ENCODE results near the gene HIPK2.

HIPK2 gene

DNA sequence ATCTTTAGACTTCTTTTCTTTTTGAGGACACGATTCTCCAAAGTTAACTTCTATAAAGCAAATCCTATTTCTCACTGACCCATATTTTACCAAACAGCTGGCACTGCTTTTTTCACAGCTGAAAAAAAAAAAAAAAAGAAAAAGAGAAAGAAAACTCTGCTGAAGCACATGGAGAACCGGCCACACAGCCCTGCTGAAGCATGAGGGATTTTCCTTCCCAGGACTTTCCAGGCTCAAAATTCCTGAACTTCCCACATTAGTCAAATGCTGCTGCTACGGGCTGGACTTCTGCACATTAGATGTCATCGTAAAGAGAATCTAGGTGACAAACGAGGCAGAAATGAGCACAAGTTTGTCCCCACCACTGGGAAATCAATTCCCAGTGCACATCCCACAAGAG lies 25.2 kb downstream of the HIPK2 start:
- DNase-seq (ENCODE audit: low read depth), result no peak

DNA sequence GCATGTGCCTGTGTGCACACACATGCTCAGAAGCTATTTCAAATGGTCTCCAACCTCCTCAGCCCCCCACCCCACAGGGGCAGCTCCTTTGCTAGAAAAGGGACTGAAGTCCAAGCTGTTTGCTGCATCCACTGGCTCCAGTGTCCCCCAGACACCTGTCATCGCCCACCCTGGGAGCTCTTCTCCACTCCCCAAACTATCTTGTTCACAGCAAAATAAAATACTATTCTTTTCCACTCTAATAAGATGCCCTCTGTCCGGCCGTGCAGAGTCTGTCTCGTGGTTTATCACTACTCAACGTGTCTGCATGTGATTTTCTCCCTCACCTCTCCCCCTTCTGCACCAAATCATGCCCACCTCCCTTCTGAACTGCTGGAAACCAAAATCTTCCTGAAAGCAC lies 25.6 kb downstream of the HIPK2 start:
- DNase-seq (ENCODE audit: low read depth), result no peak

DNA sequence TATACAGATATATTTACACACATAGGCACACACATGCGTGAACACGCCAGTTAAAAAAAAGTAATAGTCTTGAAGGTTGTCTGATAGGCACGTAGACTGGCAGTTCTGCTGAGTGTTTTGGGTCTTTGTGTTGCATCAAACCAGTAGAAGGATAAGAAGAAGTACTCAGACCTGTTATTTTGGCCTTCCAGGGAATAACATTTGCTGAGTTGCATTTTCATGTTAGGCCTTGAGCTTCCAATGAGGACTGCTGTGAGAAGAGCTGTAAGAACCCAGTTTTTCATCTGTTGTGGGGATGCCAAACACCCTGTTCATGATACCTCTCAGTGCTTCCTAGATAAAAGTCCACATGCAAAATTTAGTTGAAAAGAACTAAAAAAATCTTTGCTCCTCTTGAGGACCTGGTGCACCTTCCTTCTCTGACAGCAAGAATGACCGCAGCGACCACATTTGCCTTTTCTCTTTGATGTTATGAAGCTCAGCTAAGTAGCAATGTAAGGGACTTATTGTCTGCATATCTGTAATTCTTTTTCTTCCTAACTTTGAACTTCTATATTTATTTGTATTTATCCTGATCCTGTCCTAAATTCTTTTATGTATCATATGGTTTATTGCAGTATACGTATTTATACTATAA lies 27.2 kb downstream of the HIPK2 start:
- no peak for DNase-seq (ENCODE audit: low read depth)

DNA sequence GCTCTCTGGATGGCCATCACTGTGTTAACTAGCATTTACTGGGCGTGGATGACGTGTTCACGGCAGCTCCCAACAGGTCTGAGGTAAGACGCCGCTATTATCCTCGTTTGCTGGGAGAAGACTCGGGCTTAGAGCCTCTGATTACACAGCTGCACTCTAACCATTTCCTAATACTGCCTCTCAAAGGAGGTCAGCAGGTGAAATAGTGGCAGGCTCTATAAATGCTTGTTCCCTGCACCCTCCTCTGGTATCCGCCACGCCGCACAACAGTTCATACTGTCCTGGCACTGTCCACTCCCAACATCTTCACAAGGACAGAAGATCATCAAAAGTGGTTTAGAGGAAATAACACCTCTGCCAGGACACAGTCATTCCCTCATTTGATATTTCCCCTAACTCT lies 28.3 kb downstream of the HIPK2 start:
- DNase-seq (ENCODE audit: low read depth), result no peak

DNA sequence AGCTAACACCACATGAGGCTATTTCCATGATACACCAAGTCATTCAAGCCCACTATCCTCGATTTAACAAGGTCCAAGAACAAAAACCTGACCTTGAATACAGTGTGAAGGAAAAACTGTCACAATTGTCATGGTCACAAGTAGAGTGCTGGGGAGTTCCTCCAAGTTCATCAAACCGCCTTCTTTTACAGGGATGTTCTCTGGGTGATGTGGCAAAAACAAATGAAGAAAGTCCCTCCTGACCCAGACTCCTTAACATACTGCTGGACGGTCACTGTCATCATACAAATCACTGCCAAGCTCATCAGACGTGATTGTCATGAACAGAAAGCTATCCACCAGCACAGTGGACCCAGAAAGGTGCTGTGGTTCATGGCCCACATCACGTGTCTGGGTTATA lies 28.9 kb downstream of the HIPK2 start:
- DNase-seq (ENCODE audit: low read depth), result no peak

DNA sequence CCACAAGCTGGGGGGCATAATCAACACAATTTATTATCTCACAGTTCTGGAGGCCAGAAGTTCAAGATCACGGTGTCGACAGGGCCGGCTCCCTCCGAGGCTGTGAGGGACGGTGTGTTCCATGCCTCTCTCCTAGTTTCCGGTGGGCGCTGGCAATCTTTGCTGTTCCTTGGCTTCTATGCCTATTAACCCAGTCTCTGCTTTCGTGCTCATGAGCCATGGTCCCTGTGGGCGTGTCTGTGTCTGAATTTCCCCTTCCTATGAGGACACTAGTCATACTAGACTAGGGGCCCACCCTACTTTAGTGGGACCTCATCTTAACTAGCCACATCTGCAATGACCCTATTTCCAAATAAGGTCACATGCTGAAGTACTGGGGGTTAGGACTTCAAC lies 29.4 kb downstream of the HIPK2 start:
- no peak for DNase-seq (ENCODE audit: low read depth)

DNA sequence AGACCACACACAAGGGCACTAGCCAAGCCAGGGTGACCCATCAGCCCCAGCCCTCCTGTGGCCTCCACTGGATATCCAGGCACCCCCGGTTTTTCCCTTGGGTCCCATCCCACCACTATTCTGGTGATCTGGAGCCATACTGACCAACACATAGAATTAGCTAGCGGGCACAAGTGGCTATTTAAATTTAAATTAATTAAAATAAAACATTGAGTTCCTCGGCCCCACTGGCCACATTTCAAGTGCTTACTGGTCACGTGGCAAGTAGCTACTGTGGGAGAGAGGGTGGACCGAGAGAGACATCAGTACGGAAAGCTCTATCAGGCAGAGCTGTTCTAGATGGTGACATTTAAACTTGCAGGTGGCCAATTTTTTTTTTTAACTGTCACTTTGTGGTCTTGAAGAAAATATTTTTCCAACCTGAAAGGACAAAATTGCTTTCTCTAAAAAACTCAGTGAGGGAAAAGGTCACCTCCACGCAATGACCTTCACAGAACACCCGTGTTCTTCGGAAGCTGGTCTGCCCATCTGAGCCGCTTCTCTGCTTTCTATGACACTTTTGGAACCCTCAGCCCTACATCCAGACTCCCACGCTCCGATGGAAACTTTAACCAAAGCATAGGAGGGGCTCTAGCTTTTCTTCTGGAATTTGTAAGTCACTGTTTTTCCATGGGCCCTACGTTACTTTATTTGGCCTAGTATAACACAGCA lies 30.0 kb downstream of the HIPK2 start:
- no peak for DNase-seq (ENCODE audit: low read depth)

DNA sequence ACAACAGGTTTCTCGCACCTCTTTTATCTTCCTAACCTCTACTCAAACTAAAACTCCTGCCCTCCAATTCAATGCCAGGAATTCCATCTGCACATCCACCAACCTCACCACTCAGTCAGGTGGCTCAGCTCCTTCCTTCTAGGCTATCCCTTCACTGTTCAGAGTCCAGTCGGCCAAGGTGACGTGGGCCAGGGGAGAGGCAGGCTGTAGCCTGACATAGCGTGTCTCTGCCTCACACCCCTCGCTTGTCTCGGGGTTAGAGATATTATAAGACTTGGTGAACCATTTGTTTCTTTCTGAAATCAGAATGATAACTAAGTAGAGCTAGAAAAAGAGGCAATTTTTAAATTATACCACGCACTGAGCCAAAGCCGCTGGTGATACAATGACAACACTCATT lies 31.1 kb downstream of the HIPK2 start:
- DNase-seq (ENCODE audit: low read depth), result no peak

DNA sequence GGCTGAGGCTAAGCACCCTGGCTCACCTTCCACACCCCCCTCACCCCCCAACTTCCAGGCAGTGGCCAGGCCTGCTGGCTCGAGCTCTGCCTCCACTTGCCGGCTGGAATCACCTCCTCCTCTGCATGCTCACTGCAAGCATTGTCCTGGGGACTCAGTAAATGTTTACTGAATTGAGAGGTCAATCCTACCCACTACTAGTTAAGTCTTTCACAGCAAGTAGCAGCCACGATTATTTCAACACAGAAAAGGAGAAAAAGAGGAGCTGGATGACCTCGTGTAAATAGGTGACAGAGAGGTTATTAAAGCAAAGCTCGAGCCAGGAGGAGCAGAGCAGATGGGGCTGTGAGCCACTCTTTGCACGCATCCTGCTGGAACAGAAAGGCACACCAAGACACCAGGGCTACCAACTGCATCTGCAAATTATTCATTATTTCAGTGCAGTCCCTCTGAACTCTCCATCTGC lies 32.1 kb downstream of the HIPK2 start:
- DNase-seq (ENCODE audit: low read depth), result no peak

DNA sequence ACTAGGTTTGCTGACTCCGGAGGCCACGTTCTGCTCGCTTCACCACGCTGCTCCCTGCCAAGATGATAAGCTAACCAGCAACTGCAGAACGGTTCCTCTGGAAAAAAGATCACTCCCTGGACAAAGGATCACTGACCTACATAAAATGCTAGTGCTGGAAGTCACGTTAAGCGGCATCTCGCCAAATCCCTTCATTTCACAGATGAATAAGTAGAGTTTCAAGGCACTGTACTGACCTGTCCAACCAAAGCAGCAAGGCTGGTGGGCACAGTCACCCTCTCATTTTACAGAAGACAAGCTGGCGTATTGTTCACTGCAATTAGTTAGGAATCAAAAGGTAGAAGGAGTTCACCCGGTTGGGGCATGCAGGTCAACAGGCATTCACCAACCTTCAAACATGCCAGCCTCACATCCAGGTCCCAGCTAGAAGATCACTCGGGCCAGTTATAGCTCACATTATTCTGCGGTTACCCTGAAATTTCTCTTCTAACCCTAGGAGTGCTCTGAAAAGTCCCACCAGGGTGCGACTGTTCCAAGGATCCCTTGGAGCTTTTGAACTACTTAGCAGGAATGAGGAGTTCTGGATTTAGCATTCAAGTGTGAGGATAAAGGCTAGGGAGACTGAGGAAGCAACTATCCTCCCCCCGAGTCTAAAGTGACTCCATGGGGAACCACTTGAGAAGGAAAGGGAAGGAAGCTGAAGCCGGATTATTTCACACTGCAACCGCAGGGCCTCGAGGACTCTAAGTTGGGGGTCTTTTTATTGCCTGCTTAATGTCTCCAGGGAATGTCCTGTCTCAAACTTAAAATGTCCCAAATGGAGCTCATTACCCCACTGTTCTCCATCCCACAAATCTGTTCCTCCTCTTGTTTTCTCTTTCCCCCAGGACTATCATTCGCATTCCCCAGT lies 32.8 kb downstream of the HIPK2 start:
- no peak for DNase-seq (ENCODE audit: low read depth)

DNA sequence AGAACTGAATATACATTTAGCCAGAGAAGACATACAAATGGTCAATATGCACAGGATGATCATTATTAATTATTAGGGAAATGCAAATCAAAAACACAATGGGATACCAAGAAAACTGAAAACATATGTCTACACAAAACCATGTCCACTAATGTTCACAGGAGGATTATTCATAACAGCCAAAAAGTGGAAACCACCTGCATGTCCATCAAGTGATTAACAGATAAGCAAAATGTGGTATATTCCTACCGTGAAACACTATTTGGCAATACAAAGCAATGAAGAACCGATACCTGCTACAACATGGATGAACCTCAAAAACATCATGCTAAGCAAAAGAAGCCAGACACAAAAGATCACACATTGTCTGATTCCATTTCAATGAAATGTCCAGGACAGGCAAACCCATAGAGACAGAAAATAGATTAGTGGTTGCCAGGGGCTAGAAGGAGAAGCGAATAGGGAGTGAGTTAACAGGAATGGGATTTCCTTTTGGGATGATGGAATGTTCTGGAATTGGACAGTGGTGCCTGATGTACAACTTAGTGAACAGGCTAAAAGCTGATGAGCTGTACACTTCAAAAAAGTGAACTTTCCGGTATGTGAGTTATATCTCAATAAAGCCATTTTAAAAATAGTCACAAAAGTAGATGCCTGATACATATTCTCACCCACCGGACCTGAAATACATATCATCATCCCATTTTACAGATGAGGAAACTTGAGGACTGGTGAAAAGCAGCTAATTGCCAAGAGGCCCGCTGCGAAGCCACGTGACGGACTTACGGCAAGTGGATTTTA lies 33.6 kb downstream of the HIPK2 start:
- no peak for DNase-seq (ENCODE audit: low read depth)

DNA sequence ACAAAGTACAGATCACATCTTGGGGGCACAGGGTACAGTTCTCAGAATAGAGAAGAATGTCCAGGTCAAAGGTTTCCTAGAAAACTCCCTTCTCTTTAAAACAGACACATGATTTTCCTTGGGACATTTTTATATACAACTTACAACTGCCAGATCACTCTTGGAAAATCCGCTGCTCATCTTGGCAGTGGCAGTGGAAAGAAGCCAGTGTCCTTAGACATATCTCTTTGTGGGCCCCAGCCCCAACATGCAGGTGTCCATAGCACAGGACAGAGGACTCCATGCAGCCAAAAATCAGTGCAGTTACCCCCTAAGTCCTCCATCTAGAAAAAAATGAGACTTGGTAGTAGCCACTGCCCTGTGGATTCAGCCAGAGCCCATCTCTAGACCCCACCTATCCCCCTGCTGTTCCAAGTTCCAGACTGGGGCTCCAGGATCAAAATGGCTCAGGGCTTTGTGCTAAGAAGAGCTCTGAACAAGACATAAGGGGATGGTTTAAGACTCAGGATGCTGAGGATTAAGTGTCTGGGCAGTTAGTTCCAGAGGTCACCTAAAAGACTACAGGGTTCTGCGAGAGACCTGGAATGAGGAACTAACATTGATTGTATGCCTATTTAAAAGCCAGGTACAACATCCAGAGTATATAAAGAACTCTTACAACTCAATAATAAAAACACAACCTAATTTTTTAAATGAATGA lies 34.4 kb downstream of the HIPK2 start:
- no peak for DNase-seq (ENCODE audit: low read depth)

DNA sequence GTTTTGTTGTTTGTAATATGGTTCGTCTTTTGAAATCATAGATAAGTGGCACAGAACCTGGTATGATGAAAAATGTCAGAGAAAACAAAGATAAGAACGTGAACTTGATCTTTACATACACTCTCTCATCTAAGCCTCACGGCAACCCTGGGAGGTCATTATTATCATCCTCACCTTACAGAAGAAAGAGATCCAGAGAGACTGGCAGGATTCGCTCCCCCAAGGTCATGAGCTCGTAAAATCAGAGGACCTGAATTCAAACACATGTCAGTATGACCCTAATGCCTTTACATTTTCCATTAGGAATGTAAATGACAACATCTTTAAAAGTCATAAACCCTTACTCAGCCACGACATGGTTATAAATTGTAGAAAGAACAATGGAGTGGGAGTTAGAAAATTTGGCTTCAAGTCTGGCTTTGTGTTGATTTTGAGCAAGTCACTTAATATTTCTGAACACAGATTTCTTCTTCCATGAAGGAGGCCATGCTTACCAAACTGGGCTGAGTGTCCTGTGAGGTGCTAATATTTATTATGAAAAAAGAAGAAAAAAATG lies 35.9 kb downstream of the HIPK2 start:
- DNase-seq (ENCODE audit: low read depth), result no peak

DNA sequence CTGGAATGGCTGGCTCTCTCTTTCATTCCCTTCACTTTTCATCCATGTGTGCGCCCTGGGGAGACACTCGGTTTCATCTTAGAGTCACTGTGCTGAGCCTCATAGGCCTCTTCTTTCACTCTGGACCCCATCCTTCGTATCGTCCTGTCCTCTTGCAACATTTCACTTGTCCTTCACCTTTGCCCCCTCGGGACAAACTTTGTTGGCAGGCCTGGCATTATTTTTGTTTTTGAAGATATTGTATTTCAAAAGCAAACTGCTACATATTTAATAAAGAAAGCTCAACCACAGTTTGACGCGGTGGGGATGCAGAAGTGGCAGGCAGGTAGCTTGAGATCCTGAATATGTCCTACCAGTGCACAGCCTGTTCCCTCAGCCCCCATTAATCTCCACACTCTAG lies 36.6 kb downstream of the HIPK2 start:
- DNase-seq (ENCODE audit: low read depth), result no peak

DNA sequence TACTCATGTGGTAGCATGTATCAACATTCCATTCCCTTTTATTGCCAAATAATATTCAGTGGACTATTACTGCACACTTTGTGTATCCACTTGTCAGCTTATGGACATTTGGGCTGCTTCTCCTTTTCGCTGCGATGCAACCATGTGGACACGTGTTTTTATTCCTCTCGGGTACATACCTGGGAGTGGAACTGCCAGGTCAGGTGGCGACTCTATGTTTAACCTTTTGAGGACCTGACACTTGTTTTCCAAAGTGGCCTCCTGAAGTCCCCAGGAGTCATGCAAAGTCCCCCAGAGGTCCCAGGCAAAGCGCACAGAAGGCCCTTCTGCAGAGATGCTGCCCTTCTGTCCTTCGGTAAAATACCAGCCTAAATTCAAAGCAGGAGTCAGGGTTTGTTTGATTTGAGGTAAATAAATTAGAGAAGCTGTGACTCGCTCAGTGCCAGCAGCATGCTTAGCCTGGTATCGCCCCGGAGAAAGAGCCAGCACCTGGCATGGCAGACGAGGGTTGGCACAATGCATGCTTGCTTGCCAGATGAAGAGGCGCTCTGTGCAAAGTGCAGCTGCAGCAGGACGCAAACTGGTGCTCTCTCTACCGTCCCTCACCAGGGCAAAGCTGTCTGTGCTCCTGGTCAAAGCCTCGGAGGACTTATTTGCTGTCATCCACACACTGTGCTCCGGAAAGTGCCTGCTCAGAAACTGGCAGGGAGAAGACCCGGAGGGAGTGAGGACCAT lies 37.8 kb downstream of the HIPK2 start:
- DNase-seq (ENCODE audit: low read depth), result no peak

DNA sequence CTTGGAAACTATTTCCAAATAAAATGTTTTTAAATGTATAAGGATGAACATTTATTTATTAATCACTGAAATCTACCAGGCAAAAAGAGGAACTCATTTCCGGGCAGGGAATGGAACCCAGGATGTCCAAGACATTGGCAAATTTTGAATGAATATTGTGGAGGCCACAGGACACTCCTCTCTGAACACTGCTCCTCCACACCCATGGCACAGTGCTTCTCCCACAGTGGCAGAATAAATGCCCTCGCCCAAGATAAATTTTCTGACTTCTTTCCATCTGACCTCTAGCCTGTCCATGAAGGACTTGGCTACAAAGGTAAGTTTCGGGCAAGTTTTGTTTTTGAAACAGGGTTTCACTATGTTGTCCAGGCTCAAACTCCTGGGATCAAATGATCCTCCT lies 39.0 kb downstream of the HIPK2 start:
- DNase-seq (ENCODE audit: low read depth), result no peak

DNA sequence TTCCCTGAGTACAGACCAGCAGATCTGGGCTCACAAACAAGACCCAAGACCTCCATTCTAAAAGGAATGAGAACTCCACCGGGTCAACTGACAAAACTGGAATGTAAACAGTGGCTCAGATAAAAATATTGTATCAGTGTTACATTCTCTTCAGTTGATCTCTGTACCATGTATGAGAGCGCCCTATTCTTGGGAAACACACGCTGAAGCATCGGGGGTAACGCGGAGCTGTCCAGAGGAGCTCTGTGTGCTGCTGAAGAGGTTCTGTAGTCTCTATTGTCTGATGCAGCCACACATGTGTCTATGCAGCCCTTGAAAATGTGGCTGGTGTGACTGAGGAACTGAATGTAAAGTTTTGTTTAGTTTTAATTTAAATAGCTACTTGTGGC lies 39.7 kb downstream of the HIPK2 start:
- no peak for DNase-seq (ENCODE audit: low read depth)

DNA sequence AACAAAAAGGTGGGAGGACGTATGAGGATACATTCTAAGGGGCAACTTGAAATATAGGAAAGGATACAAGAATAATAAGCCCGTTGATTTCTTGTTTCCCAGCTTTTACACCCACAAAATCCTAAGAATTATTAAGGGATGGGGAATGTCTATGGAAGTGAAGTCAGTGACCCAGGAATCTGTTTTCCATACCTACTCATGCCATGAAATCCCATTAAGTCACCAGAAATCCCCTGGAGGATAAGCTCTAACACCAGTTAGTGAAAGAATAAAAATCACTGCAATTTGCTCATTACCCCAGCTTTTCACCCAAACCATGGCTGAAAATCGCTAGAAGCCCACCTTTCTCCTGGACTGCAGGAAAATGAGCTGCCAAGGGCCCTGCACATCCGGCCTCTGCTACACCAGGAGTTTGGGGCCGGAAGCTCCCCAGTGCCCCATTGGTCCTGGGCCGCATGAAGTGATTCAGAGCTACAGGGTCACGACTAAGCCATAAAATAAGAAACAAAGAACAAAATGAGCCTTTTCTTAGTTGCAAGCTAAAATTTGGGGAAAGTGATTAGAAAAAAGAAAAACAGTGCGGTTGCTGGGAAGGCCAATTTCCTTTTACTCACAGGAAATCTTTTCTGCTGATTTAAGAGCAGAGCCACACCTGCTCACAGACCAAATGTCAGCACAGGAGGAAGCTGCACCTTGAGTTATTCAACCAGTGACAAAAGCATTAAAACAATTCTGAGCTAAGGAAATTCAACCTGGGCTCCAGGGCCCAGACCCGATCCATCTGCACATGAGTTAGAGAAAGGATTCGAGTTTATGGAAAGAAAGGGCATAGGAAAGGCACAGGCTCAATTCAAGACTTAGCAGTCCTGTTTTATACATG lies 40.3 kb downstream of the HIPK2 start:
- no peak for DNase-seq (ENCODE audit: low read depth)

DNA sequence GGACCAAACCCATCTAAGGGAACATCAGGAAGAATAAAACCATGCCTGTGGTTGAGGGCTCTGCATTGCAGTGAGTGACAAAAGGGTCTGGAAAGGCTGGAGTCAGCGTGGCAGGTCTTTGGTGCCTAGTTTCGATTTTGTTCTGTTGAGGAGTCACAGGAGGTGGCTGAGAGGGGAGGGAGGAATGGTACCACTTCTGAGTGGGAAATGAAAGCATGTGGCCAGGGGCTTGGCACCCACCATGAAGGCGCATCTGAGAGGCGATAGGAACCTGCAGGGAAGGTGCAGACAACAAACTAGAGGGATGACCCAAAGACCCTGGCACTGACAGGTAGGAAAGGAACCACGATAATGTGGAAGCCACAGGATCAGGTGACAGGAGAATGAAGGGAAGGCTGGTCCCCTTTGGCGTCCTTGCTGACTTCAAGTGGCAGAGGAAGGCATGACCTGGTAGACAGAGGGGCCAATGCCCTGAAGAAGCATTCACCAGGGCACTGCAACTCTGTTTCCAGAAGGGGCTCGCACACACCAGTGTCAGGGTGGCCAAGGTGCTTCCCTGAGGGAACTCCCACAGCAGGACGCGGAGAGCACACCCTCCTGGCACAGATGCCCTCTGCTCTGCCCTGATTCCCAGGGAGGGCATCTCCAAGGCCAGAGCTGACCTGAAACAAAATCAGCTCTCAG lies 41.7 kb downstream of the HIPK2 start:
- no peak for DNase-seq (ENCODE audit: low read depth)
